Activated CD4-positive, alpha-beta T cell treated with anti-CD3 and anti-CD28 coated beads, Interleukin-2, amount 10 ng/mL, durations not matched to agents 7 days and 5 days (primary cell): ENCODE data around the gene PLCXD3. TPM values are rescaled to one million over a fixed set of nuclear protein-coding genes. Genes with fewer than 3 reads are reported as not detected.

Source experiments
- CTCF ChIA-PET: fragments of 350-600 bp; sonication (Branson Sonifier 250); formaldehyde crosslinking; loops from one replicate; lab custom pipeline; 2021; ENCODE audit warnings: antibody characterized with exemption; lab: Charles Lee
- POLR2A ChIA-PET: fragments of 350-600 bp; sonication (Branson Sonifier 250); formaldehyde crosslinking; loops from one replicate; lab custom pipeline; 2021; ENCODE audit warnings: antibody characterized with exemption; lab: Charles Lee
- DNase-seq: peaks from one replicate; pipeline ENCODE4 v3.0.0-alpha.2; 2020
- H3K27ac Mint-ChIP-seq: one replicate; pipeline ENCODE4 v1.8.0; 2021; ENCODE audit warnings: mild to moderate bottlenecking, moderate library complexity, mixed read lengths
- H3K27me3 Mint-ChIP-seq: one replicate; pipeline ENCODE4 v1.8.0; 2021; ENCODE audit warnings: mixed read lengths
- H3K36me3 Mint-ChIP-seq: one replicate; pipeline ENCODE4 v1.8.0; 2021; ENCODE audit warnings: low read depth, mixed read lengths
- H3K4me1 Mint-ChIP-seq: one replicate; pipeline ENCODE4 v1.8.0; 2021; ENCODE audit warnings: mixed read lengths
- H3K4me3 Mint-ChIP-seq: one replicate; pipeline ENCODE4 v1.8.0; 2021; ENCODE audit warnings: mild to moderate bottlenecking, moderate library complexity, mixed read lengths
- H3K9me3 Mint-ChIP-seq: one replicate; pipeline ENCODE4 v1.8.0; 2021; ENCODE audit warnings: mixed read lengths
- total RNA-seq, 2 experiments: library from RNA; stranded (reverse); gene quantifications; one replicate each; pipeline ENCODE4 v1.2.3, GENCODE V29; 2021

Gene PLCXD3
- total RNA-seq, 2 experiments from 2014 or later: not detected

DNA sequence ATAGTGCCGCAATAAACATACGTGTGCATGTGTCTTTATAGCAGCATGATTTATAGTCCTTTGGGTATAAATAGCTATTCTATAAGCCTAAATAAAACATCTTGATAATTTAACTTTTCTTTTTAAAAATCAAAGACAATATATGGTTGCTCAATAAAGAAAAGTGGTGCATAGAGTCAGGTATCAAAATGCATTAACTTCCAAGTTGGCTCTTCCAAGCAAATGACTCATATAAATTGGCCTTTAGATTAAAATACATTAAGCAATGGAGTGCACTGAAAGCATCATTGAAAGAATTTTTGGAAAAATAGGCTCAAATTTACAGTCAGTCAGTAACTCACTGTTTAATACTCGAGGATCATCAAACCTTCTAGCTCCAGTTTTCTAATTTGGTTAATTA lies 106.6 kb downstream of the PLCXD3 start:
- H3K36me3 Mint-ChIP-seq: no peaks in the 10 kb centered on the region
- no peak overlapping the region for H3K27ac Mint-ChIP-seq
- H3K27me3 Mint-ChIP-seq: no peaks in the 10 kb centered on the region
- H3K9me3 Mint-ChIP-seq: no peaks in the 10 kb centered on the region
- ChIA-PET CTCF (no interaction called here), POLR2A (no interaction called here)
- no peak for DNase-seq
- H3K4me3 Mint-ChIP-seq: no peak overlapping the region
- H3K4me1 Mint-ChIP-seq: no peaks in the 10 kb centered on the region

DNA sequence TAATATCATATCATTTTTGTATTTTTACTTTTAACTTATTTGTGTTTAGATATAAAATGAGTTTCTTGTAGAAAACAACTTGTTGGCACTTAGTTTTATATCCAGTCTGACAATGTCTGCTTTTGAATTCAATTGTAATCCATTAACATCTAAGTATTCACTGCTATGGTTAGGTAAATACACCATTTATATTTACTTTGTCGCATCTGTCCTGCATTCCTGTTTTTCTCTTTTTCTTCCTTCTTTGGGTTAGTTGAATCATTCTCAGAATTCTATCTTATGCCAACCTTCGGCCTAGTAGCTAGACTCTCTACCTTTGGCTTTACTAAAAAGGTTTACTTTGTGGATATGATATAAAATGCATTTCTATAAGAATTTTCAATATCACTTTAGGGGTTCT lies 107.6 kb downstream of the PLCXD3 start:
- peaks cover under 1% of the 10 kb centered on the region for H3K9me3 Mint-ChIP-seq
- no peak overlapping the region for H3K4me3 Mint-ChIP-seq
- ChIA-PET CTCF (interaction anchor here (0.7 kb wide), 1 partner anchor 193 kb away, joined by 3 read pairs; no protein-coding TSS in a partner anchor), POLR2A (no interaction called here)
- no peaks in the 10 kb centered on the region for H3K36me3 Mint-ChIP-seq
- no peak for DNase-seq
- no peak overlapping the region for H3K27ac Mint-ChIP-seq
- no peaks in the 10 kb centered on the region for H3K27me3 Mint-ChIP-seq
- H3K4me1 Mint-ChIP-seq: no peaks in the 10 kb centered on the region

DNA sequence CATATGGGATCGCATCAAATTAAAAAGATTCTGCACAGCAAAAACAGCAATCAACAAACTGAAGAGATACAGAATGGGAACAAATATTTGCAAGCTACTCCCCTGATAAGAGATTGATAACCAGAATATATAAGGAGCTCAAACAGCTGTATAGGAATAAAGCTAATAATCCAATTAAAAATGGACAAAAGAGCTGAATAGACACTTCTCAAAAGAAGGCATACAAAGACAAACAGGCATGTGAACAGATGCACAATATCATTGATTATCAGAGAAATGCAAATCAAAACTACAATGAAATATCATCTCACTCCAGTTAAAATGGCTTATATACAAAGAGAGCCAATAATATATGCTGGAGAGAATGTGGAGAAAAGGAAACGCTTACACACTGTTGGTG lies 110.6 kb downstream of the PLCXD3 start:
- Mint-ChIP-seq H3K27me3 (no peaks in the 10 kb centered on the region), H3K4me3 (no peak overlapping the region), H3K27ac (no peak overlapping the region), H3K4me1 (no peaks in the 10 kb centered on the region), H3K36me3 (no peaks in the 10 kb centered on the region), H3K9me3 (peaks cover 2% of the 10 kb centered on the region)
- ChIA-PET POLR2A (no interaction called here), CTCF (no interaction called here)
- no peak for DNase-seq

DNA sequence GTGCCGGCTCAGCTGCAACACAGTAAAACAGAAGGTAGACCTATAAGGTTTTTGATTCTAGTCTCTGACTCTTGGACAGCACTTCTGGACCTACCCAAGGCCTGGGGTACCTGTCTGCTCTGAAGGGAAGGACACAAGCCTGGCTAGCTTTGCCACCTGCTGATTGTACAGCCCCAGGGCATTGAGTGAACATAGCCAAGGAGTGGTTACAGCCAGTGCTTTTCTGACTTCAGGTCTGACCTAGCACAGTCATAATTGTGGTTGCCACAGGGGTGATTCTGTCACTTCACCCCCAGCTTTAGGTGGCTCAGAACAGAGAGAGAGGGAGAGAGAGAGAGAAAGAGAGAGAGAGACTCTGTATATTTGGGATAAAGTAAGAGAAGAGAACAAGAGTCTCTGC lies 118.4 kb downstream of the PLCXD3 start:
- Mint-ChIP-seq H3K4me3 (no peak overlapping the region), H3K9me3 (no peaks in the 10 kb centered on the region), H3K36me3 (no peaks in the 10 kb centered on the region), H3K27me3 (no peaks in the 10 kb centered on the region), H3K27ac (no peak overlapping the region), H3K4me1 (no peaks in the 10 kb centered on the region)
- no peak for DNase-seq
- ChIA-PET CTCF (no interaction called here), POLR2A (no interaction called here)

DNA sequence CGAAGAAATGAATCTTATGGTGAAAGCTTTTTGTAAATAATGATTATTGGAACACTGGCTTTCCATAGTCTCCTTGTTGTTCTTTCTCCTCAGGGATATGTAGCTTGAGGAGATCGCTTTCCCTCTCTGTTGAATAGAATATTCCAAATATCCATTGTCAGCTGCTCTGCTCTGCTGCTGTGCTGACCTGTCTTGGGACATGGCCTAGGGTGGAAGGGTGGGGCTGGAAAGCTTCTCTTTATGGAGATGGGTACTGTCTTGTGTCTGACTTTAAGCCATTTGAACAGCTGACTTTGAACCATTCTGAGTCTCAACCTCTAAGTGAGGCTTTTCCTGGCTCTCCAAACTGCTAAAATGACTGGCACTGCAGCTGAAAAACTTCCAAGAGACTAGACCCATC lies 135.8 kb downstream of the PLCXD3 start:
- Mint-ChIP-seq H3K27me3 (no peaks in the 10 kb centered on the region), H3K36me3 (no peaks in the 10 kb centered on the region), H3K27ac (no peak overlapping the region), H3K9me3 (peaks cover 2% of the 10 kb centered on the region), H3K4me3 (no peak overlapping the region), H3K4me1 (no peaks in the 10 kb centered on the region)
- POLR2A ChIA-PET: no interaction called here
- CTCF ChIA-PET: interaction anchor here (1.2 kb wide), 1 partner anchor 11 kb away, joined by 3 read pairs; no protein-coding TSS in a partner anchor
- no peak for DNase-seq

DNA sequence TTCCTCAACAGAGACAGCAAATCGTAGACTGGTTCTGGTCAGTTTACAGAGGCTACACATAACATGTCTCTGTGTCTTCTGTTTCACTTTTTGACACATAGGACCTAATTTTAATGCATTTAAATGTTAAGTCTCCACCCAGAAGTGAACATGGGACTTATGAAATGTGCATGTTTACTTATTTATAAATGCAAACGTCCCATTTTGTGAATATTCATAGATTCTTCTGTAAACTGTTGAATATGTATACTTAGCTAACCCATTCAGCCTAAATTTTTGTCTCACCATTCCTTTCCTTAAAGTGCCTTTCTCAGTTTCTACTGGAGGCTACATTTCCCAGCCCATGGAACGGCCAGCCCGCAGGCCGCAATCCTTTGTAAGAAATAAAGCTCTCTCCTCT lies 137.2 kb downstream of the PLCXD3 start:
- Mint-ChIP-seq H3K36me3 (no peaks in the 10 kb centered on the region), H3K27ac (no peak overlapping the region), H3K4me1 (no peaks in the 10 kb centered on the region), H3K9me3 (peaks cover 2% of the 10 kb centered on the region), H3K27me3 (no peaks in the 10 kb centered on the region), H3K4me3 (no peak overlapping the region)
- DNase-seq: no peak
- CTCF ChIA-PET: no interaction called here
- POLR2A ChIA-PET: no interaction called here

DNA sequence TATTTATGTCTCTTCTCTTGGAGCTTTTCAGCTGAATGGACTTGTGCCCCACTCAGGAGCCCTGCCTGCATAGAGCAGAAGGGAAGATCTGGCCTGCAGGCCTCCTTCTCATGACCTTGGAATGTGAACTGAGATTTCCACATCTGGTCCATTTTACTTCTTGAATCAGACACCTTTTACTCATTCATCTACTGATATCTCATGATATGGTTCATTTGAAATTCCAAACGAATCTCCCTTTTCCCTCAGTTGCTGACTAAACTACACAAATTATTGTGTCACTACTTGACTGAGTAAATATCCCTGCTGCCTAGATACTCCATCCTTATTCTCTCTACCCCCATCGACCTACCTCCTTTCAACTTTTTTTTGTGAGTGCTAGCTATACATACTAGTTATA lies 138.7 kb downstream of the PLCXD3 start:
- H3K36me3 Mint-ChIP-seq: no peaks in the 10 kb centered on the region
- no peaks in the 10 kb centered on the region for H3K4me1 Mint-ChIP-seq
- ChIA-PET POLR2A (no interaction called here), CTCF (no interaction called here)
- H3K4me3 Mint-ChIP-seq: no peak overlapping the region
- H3K27me3 Mint-ChIP-seq: no peaks in the 10 kb centered on the region
- H3K27ac Mint-ChIP-seq: no peak overlapping the region
- peaks cover 2% of the 10 kb centered on the region for H3K9me3 Mint-ChIP-seq
- no peak for DNase-seq

DNA sequence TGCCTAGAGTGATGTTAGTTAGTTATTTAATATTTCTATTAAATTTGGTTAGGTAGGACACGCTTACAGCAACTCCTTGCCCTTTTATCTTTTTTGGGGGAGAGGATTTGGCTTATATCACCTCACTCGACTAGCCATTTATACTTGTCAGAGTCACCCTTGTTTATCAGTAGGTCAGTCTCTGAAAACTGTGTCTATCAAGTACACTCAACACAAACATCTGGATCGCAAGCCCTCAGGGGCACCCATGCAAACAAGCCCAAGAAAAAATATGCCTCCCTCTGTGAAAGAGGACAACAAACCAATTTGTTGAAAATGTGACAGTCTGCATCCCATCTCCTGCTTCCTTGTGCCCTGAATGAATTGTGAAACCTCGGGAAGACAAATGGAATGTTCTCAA lies 139.9 kb downstream of the PLCXD3 start:
- H3K36me3 Mint-ChIP-seq: no peaks in the 10 kb centered on the region
- no peaks in the 10 kb centered on the region for H3K4me1 Mint-ChIP-seq
- ChIA-PET POLR2A (no interaction called here), CTCF (no interaction called here)
- H3K9me3 Mint-ChIP-seq: peaks cover 2% of the 10 kb centered on the region
- H3K27me3 Mint-ChIP-seq: no peaks in the 10 kb centered on the region
- no peak overlapping the region for H3K27ac Mint-ChIP-seq
- no peak overlapping the region for H3K4me3 Mint-ChIP-seq
- no peak for DNase-seq

DNA sequence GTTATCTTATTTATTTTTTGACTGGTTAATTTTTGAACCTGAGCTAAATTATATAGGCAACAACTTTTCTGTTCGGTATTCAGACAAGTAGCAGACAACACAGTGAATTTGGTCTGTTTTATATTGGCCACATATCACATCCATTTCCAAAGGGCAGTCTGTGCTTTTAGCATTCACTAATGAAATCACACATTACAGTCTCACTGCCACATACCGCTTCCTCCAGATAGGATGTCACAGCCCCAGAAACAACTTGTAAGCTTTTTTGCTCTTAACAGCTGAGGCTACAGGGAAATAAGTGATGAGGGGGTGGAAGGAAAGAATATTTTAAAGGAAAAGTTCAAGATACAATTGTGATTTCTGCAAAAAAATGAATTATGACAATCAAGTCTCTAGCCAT lies 140.6 kb downstream of the PLCXD3 start:
- peaks cover 2% of the 10 kb centered on the region for H3K9me3 Mint-ChIP-seq
- ChIA-PET POLR2A (no interaction called here), CTCF (no interaction called here)
- no peak for DNase-seq
- no peaks in the 10 kb centered on the region for H3K27me3 Mint-ChIP-seq
- no peak overlapping the region for H3K27ac Mint-ChIP-seq
- no peaks in the 10 kb centered on the region for H3K4me1 Mint-ChIP-seq
- no peak overlapping the region for H3K4me3 Mint-ChIP-seq
- H3K36me3 Mint-ChIP-seq: no peaks in the 10 kb centered on the region

DNA sequence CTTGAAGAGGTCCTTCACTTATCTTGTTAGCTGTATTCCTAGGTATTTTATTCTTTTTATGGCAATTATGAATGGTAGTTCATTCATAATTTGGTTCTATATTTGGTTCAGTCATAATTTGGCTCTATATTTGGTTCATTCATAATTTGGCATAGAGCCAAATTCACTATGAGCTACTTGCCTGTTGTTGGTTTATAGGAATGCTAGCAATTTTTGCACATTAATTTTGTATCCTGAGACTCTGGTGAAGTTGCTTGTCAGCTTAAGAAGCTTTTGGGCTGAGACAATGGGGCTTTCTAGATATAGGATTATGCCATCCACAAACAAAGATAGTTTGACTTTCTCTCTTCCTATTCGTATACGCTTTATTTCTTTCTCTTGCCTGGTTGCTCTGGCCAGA lies 142.2 kb downstream of the PLCXD3 start:
- no peak overlapping the region for H3K4me3 Mint-ChIP-seq
- DNase-seq: no peak
- POLR2A ChIA-PET: no interaction called here
- no peaks in the 10 kb centered on the region for H3K27me3 Mint-ChIP-seq
- no peaks in the 10 kb centered on the region for H3K36me3 Mint-ChIP-seq
- H3K4me1 Mint-ChIP-seq: no peaks in the 10 kb centered on the region
- no peak overlapping the region for H3K27ac Mint-ChIP-seq
- CTCF ChIA-PET: no interaction called here
- H3K9me3 Mint-ChIP-seq: no peaks in the 10 kb centered on the region

DNA sequence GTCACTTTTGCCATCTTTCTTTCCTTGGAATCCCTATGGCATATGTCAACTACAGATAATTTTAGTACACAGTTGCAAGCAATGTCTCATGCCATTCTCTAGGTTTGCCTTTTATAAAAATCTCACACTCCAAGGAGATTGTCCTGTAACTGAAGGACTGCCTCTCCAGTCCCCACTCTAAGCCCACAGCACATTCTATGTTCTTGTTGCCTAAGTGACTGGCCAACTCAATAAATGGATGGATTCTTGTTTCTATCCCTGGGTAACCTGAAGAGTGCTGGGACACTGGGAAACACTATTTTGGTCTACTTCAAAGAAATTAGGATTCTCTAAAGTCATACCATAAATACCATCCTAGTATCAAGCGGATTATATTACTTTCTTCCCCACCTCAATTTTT lies 145.0 kb downstream of the PLCXD3 start:
- Mint-ChIP-seq H3K27me3 (no peaks in the 10 kb centered on the region), H3K36me3 (no peaks in the 10 kb centered on the region), H3K4me1 (no peaks in the 10 kb centered on the region), H3K4me3 (no peak overlapping the region), H3K27ac (no peak overlapping the region), H3K9me3 (no peaks in the 10 kb centered on the region)
- ChIA-PET CTCF (no interaction called here), POLR2A (no interaction called here)
- no peak for DNase-seq

DNA sequence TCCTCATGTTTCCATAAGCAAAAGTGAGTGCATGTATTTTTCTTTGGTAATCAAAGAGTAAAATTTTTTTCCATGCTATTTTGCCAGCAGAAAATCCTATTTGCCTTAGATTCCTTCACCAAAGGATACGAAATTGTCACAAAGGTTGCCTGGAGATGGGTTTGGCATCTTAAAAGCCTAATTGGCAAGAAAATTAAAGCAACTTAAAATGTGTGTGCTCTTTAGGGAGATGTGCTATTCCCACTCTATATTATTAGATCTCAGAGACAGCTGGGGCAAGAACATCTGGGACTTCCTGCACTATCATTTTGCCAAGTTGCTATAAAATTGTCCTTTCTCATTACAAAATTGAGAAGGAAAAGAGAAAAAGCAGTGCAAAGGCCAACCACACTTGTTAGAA lies 146.1 kb downstream of the PLCXD3 start:
- Mint-ChIP-seq H3K27ac (no peak overlapping the region), H3K36me3 (no peaks in the 10 kb centered on the region), H3K4me3 (no peak overlapping the region), H3K9me3 (no peaks in the 10 kb centered on the region), H3K27me3 (no peaks in the 10 kb centered on the region), H3K4me1 (no peaks in the 10 kb centered on the region)
- CTCF ChIA-PET: no interaction called here
- no peak for DNase-seq
- POLR2A ChIA-PET: no interaction called here

DNA sequence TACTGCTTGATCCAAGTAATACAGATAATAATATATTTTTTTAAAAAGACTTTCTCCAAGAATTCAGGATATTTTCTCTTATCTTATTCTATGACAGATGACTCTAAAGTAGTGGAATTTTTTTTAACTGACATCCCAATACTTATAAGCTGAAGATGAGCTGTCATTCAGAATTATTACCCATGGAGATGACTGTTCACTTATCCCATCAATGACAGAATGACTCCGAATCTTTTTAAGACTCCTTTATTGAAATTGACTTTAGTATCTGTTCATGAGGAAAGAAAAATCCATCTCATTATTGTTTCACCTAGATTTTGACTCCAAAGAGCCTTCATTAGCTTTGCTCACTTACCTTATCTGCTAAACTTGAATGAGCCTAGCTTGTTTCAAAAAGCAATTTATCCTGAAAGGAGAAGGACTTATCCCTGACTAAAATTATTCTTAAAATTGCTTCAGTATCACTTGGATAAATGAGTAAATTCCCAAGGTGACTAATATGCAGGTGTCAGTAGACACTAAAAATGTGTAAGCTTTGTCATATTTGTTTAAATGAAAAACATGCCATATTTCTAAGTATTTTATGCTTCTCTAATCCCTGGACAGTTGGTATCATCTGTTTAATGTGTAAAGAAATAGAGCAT lies 146.9 kb downstream of the PLCXD3 start:
- Mint-ChIP-seq H3K4me1 (no peaks in the 10 kb centered on the region), H3K4me3 (no peak overlapping the region), H3K9me3 (no peaks in the 10 kb centered on the region), H3K27me3 (no peaks in the 10 kb centered on the region), H3K27ac (no peak overlapping the region), H3K36me3 (no peaks in the 10 kb centered on the region)
- POLR2A ChIA-PET: no interaction called here
- CTCF ChIA-PET: interaction anchor here (1.2 kb wide), 1 partner anchor 11 kb away, joined by 3 read pairs; no protein-coding TSS in a partner anchor
- no peak for DNase-seq

DNA sequence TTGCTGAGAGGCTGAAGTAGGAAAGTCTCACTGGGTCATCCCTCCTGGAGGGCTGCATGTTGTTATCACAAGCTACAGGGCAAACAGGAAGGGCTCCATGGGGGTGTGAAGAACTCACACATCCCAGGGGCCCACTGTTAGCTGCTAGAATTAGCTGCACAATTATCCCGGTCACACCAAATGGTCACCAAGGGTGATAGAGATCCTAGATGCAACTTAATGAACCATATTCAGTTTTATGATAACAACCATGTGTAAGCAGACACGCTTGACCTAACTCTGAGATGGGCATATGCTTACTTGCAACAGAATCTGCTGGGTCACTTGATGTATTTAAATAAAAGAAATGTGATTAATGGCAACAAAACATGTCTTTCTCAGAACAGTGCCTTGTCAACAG lies 153.6 kb downstream of the PLCXD3 start:
- CTCF ChIA-PET: no interaction called here
- no peaks in the 10 kb centered on the region for H3K4me1 Mint-ChIP-seq
- no peak overlapping the region for H3K27ac Mint-ChIP-seq
- POLR2A ChIA-PET: no interaction called here
- no peaks in the 10 kb centered on the region for H3K9me3 Mint-ChIP-seq
- no peaks in the 10 kb centered on the region for H3K27me3 Mint-ChIP-seq
- no peak overlapping the region for H3K4me3 Mint-ChIP-seq
- H3K36me3 Mint-ChIP-seq: no peaks in the 10 kb centered on the region
- no peak for DNase-seq
